Mucosa of gallbladder (tissue), 1 donor: ENCODE measurements around the gene APC. TPM values are rescaled to one million over a fixed set of nuclear protein-coding genes. Genes with fewer than 3 reads are reported as not detected.

Source experiments
- DNase-seq: peaks from one replicate; pipeline ENCODE4 v3.0.0-alpha.2; 2020; ENCODE audit warnings: low spot score
- total RNA-seq: library from RNA; stranded (reverse); gene quantifications from one replicate; pipeline ENCODE4 v1.2.1, GENCODE V29; 2021
- donor health status: DM: no; HTN: no; CAD: no.

Gene APC
- total RNA-seq, 1 donor from 2014 or later = 39.1 TPM

DNA sequence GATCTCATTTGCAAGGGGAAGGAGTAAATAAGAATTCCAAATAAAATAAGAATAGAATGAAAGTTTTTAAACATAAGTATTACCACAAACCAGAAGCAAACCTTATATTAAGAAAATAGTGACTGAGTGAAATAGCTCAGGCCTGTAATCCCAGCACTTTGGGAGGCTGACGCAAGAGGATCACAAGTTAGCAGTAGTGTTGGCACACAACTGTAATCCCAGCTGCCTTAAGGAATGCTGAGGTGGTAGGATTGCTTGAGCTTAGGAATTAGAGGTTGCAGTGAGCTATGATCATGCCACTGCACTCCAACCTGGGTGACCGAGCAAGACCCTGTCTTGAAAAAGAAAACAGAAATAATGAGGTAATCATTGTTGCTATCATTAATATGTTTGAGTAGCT, 47.0 kb downstream of the APC start:
- no peak for DNase-seq

- DNase-seq = no peak
These were observed 49.6 kb downstream of the APC start for GRCh38 chr5:112787261-112787660.

DNA sequence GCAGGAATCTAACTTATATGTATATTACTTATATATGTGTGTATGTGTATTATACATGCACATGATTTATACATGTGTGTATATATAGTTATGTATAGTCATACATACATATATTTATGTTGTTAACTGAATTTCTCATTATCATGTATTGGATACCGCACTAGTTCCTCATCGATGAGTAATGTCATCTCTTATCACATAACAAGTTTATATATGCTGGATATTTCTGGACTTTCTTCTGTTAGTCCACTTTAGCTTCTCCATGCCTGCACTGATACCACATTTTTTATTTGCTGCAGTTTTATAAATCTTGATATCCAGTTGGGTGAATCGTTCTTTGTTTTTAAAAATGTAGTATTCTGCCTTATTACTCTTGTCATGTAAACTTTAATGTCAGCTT, 50.2 kb downstream of the APC start:
- DNase-seq = no peak

DNA sequence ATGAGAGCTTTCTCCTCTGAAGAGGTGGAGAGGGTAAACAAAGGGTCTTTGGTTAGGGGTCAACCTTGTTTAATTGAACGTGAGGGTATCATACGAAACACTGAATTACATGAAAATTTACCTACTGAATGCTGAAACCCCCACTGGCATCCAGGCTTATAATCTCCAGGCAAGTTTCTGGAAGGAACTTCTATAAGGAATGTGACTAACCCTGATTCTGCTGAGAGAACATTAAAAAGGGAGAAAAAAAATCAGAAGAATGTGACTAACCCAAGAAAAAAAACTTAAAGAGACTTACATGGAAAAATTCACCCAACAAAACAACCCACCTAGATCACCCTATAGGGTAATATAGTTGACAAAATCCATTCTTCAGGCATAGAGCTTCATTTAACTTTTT, 55.5 kb downstream of the APC start:
- DNase-seq = no peak

DNA sequence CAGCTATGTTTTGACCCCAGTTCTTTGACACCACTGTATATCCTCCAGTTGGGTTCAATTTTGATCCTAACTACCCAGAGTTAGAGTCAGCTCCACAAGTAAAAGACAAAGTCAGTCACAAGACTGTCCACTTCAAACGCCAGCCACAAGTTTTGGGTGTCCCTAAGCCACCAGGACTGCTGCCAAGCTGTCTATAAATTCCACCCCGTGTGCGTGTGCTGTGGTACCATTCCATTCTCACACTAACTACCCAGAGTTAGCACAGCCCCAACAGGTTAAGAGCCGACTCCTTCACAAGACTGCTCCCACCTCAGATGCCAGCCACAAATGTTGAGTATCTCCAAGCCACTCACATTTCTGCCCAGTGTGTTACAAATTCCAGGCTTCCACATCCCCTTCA, 56.7 kb downstream of the APC start:
- no peak for DNase-seq

- no peak for DNase-seq
These were observed 57.7 kb downstream of the APC start for GRCh38 chr5:112795342-112795741.

DNA sequence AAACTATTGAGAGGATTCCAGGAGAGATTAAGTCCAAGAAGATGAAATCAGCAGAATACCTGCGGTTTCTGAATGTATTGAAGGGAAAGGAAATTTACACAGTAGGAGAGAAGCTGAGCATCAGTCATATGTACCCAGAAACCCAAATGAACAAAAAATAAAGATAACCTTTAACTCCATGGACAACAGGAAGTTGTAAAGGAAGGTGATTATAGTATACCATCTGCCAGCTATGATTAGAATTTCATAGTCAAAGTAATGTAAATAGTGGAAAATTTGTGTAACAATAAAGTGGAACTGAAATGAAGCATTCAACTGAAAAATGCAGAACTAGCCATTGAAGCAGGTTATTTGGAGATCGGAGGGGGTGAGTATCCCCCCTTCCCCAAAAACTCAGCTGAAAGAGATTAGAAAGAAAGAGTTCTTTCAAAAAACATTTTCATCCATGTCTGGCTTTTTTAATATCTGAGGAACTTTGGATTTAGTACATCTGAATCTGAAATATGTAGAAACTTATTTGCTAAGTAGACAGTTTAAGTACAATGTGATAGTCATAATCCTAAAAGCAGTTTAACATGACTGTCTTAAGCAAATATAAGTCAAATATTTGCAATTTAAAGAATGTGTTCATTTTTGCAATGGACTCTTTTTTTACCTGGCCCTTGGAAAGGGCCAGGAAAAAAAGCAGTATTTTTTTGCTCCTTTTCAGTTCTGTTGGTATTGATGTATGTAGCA, 58.4 kb downstream of the APC start:
- no peak for DNase-seq

- DNase-seq = no peak
These were observed 62.0 kb downstream of the APC start for GRCh38 chr5:112799661-112800060.

DNA sequence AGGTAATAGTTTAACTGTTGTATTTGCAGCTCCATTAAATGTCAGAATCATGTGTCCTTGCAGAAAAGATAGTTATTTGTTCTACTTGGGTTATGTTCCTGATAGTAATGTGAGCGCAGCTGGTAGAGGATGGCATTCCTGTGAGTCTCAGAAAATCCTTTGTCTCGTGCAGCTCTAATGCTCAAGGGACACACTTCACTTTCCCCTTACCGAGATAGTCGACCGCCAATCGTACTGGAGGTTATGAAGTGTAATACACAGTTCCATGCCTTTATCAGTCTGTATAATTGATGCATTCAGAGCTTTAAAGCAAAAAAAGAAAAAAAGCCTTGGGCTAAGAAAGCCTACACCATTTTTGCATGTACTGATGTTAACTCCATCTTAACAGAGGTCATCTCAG, 63.2 kb downstream of the APC start:
- DNase-seq = no peak

- no peak for DNase-seq
These were observed 73.3 kb downstream of the APC start for GRCh38 chr5:112811023-112811422.

DNA sequence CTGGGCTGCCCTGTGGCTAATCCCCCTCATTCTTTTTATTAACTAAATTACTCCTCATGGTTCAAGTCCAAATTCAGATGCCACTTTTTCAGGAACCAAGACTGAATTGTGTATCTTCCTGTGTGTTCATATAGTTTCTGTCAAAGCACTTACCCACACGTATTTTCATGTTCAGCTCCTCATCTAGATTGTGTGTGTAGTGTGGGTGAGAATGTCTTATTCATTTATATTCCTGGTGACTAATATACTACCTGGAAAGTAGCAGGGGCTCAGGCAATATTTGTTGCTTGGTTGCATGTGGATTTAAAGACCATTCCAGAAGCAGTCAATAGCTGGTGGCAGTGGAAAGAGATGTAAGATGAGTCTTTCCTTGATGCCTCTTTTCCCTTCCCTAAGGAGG, 74.9 kb downstream of the APC start:
- DNase-seq = no peak

- DNase-seq = no peak
These were observed 82.6 kb downstream of the APC start for GRCh38 chr5:112820246-112820645.

- no peak for DNase-seq
These were observed 84.8 kb downstream of the APC start for GRCh38 chr5:112822456-112822855.

GRCh38 chr5:112823181-112823580, 85.5 kb downstream of the APC start:
- no peak for DNase-seq

GRCh38 chr5:112823656-112824055, 86.0 kb downstream of the APC start:
- peak; percentile 16 for DNase-seq

DNA sequence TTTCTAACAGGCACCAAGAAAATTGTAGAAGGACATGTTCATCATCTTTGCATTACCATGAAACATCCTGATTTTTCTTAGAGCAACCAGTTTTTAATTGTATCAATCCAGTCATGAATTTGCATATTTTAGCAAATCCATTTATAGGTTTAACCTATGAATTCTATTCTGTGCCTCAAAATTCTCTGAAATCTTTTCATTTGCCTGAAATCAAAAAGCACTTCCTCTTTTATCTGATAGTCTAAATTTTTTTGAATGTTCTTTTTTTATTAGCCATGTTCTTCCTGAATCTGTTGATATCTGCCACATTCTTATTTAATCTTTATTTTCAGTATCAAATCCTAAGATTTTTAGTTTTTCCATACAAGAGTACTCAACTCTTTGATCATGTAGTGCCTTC, 86.5 kb downstream of the APC start:
- DNase-seq = no peak

DNA sequence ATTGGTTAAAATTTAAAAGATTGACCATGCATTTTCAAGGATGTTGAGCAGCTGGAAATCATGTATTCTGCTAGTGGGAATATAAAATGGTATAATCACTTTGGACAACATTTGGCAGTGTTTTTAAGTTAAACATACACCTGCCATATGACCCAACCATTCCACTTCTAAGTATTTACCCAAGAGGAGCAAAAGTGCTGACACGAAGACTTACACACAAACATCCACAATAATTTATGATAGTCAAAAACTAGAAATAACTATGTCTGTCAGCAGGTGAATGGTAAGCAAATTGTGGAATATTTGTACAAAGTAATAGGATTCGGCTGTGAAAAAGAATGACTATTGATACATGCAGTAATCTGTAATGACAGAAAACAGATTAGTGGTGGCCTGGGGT, 92.7 kb downstream of the APC start:
- DNase-seq = no peak

- DNase-seq = no peak
These were observed 96.3 kb downstream of the APC start for GRCh38 chr5:112833971-112834370.

- DNase-seq = no peak
These were observed 106.8 kb downstream of the APC start for GRCh38 chr5:112844489-112844888.

DNA sequence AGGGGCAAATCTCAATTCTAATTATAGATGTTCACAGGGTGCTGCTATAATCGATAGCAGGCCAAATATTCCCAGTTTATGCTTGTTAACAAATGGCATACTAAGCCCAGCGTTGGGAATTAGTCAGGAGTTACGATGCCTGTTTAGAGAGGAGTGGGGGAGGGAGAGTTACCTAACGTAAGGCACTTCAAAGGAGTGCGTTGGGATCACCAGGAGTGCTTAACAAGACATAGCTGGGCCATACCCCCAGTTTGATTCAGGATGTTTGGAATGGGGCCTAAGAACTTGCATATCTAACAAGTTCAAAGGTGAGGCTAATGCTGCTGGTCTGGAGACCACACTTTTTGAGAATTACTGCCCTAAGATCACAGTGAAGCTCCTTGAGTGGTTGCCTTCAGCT, 108.9 kb downstream of the APC start:
- no peak for DNase-seq

DNA sequence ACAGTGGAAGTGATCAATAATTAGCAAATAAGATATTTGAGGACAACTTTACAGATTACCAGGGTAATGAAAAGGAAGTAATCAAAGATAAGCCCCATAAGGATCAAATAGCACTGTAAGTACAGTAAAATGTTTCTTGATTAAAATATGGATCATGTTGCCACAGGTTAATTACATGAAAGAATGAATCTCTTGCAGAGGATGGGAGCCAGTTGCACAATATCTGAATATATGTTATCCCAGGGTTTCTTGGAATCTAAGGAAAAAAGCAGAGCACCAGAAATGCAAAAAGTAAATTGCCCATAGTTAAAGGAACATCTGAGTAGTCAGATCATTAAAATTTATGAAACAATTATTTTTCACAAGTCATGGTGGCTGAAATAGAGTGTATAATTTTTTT, 109.6 kb downstream of the APC start:
- DNase-seq = no peak

GRCh38 chr5:112848116-112848811, 110.6 kb downstream of the APC start:
- DNase-seq = no peak

DNA sequence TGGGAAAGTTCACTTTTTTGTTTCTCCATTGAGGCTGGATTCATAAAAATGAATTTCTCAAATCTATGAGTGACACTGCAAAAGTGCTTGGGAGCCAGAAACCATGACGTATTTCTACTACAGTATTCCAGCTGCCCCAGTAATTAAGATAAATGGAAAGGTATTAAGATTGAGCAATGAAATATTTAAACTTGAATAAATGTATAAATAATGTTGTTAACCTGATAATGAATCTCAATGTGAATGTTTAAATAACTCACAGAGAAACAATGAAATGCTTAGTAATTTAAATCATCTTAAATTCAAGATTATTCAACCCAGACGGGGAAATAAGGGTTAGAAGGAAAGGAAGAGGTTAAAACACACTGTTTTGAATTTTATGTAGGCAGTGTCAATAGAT, 112.2 kb downstream of the APC start:
- no peak for DNase-seq

GRCh38 chr5:112854651-112855050, 117.0 kb downstream of the APC start:
- DNase-seq = no peak
